Suprapubic skin (tissue), 3 donors: ENCODE data around the gene DPYSL5.

Source experiments
- POLR2A ChIP-seq, 2 donors: fragments of 450-650 bp; IDR thresholded peaks; one replicate each; pipeline ENCODE4 v1.6.1; 2017; ENCODE audit warnings: antibody characterized with exemption in 2 of 2, mild to moderate bottlenecking in 2 of 2, moderate library complexity in 2 of 2
- TF ChIP-seq, protein P1 (sequence below), 2 donors: fragments of 200-600 bp in 1 of 2; fragments of 450-650 bp in 1 of 2; sonication (generic) in 1 of 2; IDR thresholded peaks; one replicate each; pipeline ENCODE4 v1.5.1; 2016 to 2019; ENCODE audit warnings: antibody characterized with exemption in 2 of 2, mild to moderate bottlenecking in 1 of 2, moderate library complexity in 1 of 2

GRCh38 chr2:26846334-26847306 is 1.3 kb upstream of the DPYSL5 start:
- TF ChIP-seq POLR2A (IDR thresholded peaks at IDR 0.05), result no peak
- TF ChIP-seq, protein P1, sequence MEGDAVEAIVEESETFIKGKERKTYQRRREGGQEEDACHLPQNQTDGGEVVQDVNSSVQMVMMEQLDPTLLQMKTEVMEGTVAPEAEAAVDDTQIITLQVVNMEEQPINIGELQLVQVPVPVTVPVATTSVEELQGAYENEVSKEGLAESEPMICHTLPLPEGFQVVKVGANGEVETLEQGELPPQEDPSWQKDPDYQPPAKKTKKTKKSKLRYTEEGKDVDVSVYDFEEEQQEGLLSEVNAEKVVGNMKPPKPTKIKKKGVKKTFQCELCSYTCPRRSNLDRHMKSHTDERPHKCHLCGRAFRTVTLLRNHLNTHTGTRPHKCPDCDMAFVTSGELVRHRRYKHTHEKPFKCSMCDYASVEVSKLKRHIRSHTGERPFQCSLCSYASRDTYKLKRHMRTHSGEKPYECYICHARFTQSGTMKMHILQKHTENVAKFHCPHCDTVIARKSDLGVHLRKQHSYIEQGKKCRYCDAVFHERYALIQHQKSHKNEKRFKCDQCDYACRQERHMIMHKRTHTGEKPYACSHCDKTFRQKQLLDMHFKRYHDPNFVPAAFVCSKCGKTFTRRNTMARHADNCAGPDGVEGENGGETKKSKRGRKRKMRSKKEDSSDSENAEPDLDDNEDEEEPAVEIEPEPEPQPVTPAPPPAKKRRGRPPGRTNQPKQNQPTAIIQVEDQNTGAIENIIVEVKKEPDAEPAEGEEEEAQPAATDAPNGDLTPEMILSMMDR (IDR thresholded peaks at IDR 0.05), result peak; percentile 11 to 68
